22Rv1 (cell line): Measurements from ENCODE around the gene HDGF.
"Not testable (repeated sequence)": the region's sequence is repeated elsewhere in the genome, so short reads cannot be mapped to it uniquely, and the experiment has no call there.

Experiments
- ZFX ChIP-seq: fragments of 450-650 bp; IDR thresholded peaks from 2 replicates; pipeline ENCODE4 v1.6.1; 2017; ENCODE audit warnings: antibody characterized with exemption, borderline replicate concordance
- TF ChIP-seq, protein P1 (sequence below): fragments of 450-650 bp; IDR thresholded peaks from 2 replicates; pipeline ENCODE4 v1.5.1; 2017; ENCODE audit warnings: mild to moderate bottlenecking

DNA sequence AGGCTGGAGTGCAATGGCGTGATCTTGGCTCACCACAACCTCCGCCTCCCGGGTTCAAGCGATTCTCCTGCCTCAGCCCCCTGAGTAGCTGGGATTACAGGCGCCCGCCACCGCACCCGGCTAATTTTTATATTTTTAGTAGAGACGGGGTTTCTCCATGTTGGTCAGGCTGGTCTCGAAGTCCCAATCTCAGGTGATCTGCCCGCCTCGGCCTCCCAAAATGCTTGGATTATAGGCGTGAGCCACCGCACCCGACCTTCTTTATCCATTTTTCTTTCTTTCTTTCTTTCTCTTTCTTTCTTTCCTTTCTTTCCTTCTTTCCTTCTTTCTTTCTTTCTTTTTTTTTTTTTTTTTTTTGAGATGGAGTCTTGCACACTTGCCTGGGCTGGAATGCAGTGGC is 13.7 kb upstream of the HDGF start:
- TF ChIP-seq, protein P1, sequence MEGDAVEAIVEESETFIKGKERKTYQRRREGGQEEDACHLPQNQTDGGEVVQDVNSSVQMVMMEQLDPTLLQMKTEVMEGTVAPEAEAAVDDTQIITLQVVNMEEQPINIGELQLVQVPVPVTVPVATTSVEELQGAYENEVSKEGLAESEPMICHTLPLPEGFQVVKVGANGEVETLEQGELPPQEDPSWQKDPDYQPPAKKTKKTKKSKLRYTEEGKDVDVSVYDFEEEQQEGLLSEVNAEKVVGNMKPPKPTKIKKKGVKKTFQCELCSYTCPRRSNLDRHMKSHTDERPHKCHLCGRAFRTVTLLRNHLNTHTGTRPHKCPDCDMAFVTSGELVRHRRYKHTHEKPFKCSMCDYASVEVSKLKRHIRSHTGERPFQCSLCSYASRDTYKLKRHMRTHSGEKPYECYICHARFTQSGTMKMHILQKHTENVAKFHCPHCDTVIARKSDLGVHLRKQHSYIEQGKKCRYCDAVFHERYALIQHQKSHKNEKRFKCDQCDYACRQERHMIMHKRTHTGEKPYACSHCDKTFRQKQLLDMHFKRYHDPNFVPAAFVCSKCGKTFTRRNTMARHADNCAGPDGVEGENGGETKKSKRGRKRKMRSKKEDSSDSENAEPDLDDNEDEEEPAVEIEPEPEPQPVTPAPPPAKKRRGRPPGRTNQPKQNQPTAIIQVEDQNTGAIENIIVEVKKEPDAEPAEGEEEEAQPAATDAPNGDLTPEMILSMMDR = not testable (repeated sequence)
- not testable (repeated sequence) for TF ChIP-seq ZFX
